GM12872 (cell line): ENCODE measurements around the gene PHPT1.

ENCODE experiments used
- TF ChIP-seq, protein P1 (sequence below): IDR thresholded peaks from 3 replicates; pipeline ENCODE4 v1.5.1; 2011; ENCODE audit warnings: low read depth, mild to moderate bottlenecking, low read length, moderate library complexity; ENCODE audit not compliant: insufficient read depth

Gene PHPT1

DNA sequence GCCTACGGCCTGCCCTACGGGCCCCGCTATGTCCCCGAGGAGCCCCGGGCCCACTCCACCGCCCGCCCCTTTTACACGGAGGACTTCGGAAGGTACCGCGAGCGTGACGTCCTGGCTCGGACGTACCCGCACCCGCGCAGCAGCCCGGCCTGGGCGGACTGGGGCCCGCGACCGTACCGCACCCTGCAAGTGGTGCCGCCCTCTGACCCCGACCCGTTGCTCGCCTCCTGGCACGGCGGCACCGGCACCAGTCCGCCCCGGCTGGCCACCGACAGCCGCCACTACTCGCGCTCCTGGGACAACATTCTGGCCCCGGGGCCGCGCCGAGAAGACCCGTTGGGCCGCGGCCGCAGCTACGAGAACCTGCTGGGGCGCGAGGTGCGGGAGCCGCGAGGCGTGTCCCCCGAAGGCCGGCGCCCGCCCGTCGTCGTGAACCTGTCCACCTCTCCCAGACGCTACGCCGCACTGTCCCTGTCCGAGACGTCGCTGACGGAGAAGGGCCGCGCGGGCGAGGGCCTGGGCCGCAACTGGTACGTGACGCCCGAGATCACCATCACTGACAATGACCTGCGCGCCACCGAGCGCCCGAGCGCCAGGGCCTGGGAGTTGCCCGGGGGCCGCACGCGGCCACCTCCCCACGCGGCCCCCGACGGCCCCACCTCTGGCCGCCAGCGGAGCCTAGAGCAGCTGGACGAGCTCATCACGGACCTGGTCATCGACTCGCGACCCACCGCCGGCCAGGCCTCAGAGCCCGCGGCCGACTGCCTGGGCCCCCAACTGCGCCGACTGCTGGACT is 3.5 kb upstream of the PHPT1 start:
- TF ChIP-seq, protein P1, sequence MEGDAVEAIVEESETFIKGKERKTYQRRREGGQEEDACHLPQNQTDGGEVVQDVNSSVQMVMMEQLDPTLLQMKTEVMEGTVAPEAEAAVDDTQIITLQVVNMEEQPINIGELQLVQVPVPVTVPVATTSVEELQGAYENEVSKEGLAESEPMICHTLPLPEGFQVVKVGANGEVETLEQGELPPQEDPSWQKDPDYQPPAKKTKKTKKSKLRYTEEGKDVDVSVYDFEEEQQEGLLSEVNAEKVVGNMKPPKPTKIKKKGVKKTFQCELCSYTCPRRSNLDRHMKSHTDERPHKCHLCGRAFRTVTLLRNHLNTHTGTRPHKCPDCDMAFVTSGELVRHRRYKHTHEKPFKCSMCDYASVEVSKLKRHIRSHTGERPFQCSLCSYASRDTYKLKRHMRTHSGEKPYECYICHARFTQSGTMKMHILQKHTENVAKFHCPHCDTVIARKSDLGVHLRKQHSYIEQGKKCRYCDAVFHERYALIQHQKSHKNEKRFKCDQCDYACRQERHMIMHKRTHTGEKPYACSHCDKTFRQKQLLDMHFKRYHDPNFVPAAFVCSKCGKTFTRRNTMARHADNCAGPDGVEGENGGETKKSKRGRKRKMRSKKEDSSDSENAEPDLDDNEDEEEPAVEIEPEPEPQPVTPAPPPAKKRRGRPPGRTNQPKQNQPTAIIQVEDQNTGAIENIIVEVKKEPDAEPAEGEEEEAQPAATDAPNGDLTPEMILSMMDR: no peak

DNA sequence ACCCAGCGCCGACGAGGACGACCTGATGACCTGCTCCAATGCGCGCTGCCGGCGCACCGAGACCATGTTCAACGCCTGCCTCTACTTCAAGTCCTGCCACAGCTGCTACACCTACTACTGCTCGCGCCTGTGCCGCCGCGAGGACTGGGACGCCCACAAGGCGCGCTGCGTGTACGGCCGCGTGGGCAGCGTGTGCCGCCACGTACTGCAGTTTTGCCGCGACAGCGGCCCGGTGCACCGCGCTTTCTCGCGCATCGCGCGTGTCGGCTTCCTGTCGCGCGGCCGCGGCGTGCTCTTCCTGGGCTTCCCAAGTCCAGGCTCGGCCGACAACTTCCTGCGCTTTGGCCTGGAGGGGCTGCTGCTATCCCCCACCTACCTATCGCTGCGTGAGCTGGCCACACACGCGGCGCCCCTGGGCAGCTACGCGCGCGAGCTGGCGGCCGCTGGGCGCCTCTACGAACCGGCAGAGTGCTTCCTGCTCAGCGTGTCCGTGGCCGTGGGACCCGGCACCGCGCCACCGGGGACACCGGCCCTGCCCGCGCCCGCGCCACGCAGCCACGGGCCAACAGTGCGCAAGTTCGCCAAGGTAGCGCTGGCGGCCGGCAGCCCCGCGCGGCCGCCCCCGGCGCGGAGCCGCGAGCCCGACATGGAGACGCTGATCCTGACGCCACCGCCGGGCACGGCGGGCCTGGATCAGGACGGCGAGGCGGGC is 2.7 kb upstream of the PHPT1 start:
- TF ChIP-seq, protein P1: no peak

DNA sequence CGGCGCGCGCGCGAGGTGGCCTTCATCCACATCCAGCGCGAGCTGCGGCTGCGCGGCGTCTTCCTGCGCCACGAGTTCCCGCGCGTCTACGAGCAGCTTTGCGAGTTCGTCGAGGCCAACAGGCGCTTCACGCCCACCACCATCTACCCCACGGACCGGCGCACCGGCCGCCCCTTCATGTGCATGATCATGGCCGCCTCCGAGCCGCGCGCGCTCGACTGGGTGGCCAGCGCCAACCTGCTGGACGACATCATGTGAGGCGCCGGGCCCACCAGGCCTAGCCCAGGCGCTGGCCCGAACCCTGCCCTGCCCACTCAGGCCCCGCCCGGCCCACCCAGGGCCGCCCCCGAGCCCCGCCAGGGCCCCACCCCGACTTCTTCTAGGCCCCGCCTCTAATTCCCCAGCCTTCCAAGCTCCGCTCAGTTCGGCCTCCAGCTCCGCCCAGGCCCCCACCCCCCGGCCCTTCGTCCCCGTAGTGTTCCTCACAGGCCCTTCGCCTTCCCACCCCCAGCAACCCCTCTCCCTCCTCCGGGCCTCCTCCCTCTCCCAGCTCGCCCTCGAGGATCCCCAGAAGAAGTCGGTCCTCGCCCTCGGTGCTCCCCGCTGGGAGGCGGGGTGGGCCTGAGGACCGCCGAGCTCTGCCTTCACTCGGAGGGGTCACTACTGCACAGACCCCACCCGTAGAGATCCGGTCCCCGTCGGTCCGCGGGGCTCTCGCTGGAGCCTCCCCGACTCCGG is 2.0 kb upstream of the PHPT1 start:
- TF ChIP-seq, protein P1: no peak

DNA sequence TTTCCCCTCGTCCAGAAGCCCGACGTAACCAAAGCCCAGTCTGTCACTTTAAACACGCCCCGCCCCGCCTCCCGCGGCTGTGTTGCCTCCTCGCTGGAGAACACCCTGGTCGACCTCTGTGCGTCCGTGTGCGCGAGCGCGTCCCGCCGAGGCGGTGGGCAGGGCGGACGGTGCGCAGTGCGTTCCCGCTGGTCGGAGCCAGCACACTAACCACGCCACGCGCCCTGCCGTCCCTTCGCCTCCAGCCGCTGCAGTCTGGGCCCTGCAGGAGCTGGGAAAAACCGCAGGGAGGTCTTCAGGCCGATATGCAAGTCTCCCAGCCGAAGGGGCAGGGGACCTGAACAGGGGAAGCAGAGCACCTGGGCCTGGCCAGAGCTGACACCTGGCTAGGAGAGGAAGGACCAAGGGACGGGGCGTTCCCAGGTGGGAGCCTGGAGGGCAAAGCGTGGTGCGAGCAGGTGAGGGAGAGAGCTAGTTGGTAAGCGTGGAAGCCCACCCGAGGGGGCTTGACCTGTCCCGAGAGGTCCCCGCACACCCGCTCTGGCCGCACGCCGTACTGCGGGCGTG is 1.3 kb upstream of the PHPT1 start:
- TF ChIP-seq, protein P1: no peak

DNA sequence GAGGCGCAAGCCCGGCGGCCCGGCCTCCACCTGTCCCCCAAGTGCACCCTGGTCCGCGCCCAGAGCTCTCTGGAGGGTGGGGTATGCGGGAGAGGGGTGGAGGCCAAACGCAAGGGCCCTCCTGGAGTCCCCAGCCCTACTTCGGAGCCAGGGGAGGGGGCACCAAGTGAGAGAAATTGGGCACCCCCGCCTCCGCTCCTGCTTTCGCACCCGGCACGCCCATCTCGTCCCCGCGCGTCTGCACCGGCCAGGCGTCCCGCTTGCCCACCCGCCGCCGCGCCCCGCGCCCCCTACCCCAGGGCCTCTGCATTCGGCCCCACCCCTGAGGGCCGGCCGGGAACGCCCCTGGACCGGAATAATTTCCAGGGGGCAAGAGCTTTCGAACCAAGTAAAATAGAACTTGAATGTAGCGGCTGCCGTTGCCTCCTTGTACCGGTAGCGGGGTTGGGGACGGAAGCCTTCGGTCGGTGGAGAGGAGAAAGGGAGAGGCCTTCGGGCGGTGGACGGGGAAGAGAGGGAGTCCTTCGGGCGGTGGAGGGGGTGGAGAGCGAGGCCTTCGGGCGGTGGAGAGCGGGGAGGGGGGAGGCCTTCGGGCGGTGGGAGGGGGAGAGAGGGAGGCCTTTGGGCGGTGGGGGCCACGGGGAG is 694 bp upstream of the PHPT1 start:
- TF ChIP-seq, protein P1: no peak

DNA sequence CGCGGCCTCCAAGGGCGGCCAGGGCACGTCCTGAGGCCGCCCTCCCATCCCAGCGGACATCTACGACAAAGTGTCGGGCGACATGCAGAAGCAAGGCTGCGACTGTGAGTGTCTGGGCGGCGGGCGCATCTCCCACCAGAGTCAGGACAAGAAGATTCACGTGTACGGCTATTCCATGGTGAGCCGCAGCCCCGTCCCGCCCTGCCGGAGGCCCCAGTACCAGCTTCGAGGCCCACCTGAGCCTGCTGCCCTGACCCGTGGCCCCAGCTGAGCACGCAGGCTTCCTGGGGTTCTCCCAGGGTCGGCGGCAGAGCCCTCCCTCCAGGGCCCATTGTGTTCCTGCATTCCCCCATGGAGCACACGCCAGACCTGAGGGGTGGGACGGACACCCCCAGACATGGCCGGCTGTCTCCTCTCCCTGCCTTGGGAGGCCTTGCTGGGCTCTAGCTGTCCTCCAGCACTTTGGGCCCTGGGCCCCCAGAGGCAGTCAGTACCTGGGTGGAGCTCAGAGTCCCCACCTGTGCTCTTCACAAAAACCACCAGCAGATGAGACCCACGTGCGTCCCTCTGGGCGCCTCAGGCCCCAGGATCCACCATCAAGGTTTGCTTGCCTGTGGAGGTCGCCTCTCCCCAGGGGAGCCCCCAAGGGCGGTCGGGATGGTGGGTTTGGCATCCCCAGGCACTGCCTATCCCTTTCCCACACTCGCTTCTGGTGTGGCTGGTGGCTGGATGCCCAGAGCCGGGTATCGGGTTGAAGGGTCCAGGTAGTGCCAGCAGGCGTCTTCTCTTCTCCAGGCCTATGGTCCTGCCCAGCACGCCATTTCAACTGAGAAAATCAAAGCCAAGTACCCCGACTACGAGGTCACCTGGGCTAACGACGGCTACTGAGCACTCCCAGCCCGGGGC is 1.0 kb downstream of the PHPT1 start:
- TF ChIP-seq, protein P1: no peak
